Vagina (tissue), 2 donors: ENCODE data around the gene ARHGEF35.
"Not testable (repeated sequence)": the region's sequence is repeated elsewhere in the genome, so short reads cannot be mapped to it uniquely, and the experiment has no call there.

Source experiments
- POLR2A ChIP-seq, 2 donors: fragments of 450-650 bp; IDR thresholded peaks; one replicate each; pipeline ENCODE4 v1.6.1; 2017; ENCODE audit warnings: antibody characterized with exemption in 2 of 2, mild to moderate bottlenecking in 2 of 2, moderate library complexity in 2 of 2
- POLR2AphosphoS5 ChIP-seq, 2 donors: sonication (generic); formaldehyde crosslinking; IDR thresholded peaks; one replicate each; pipeline ENCODE4 v1.9.0; 2017; ENCODE audit warnings: antibody characterized with exemption in 2 of 2, mild to moderate bottlenecking in 2 of 2, low read depth in 1 of 2; ENCODE audit not compliant: insufficient read depth in 1 of 2
- TF ChIP-seq, protein P1 (sequence below), 3 experiments: fragments of 450-650 bp in 2 of 3; fragments of 200-600 bp in 1 of 3; sonication (generic) in 1 of 3; IDR thresholded peaks; one replicate each; pipeline ENCODE4 v1.5.1; 2017 to 2019; ENCODE audit warnings: antibody characterized with exemption in 3 of 3, mild to moderate bottlenecking in 2 of 3, moderate library complexity in 2 of 3

DNA sequence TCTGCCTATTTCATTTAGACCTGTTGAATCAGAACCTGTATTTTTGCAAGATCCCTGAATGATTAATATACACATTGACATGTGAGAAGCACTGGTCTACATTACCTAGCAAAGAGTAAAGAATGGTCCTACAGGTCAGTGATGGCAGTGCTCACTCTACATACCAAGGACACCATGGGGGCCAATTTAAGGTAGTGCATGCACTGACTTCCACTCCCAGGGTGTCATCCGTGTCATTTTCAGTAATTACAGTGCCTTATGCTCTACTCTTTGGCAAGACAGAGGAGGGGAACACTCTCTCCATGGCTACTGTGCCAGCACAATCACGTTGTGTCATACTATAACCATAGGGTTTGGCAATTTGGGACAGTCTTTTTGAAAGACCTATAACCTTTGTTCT lies 49.7 kb upstream of the ARHGEF35 start:
- not testable (repeated sequence) for TF ChIP-seq POLR2AphosphoS5 (IDR thresholded peaks at IDR 0.05; ENCODE audit: insufficient read depth in 1 of 2, low read depth in 1 of 2); POLR2A (IDR thresholded peaks at IDR 0.05)
- TF ChIP-seq, protein P1, sequence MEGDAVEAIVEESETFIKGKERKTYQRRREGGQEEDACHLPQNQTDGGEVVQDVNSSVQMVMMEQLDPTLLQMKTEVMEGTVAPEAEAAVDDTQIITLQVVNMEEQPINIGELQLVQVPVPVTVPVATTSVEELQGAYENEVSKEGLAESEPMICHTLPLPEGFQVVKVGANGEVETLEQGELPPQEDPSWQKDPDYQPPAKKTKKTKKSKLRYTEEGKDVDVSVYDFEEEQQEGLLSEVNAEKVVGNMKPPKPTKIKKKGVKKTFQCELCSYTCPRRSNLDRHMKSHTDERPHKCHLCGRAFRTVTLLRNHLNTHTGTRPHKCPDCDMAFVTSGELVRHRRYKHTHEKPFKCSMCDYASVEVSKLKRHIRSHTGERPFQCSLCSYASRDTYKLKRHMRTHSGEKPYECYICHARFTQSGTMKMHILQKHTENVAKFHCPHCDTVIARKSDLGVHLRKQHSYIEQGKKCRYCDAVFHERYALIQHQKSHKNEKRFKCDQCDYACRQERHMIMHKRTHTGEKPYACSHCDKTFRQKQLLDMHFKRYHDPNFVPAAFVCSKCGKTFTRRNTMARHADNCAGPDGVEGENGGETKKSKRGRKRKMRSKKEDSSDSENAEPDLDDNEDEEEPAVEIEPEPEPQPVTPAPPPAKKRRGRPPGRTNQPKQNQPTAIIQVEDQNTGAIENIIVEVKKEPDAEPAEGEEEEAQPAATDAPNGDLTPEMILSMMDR (IDR thresholded peaks at IDR 0.05) = not testable (repeated sequence)
